GM18909 (cell line): ENCODE measurements around the gene GLS.

Experiments
- ATAC-seq: cut with Tn5 transposase; IDR thresholded peaks from one replicate; pipeline ENCODE4 v1.9.1; 2021; ENCODE audit warnings: mild to moderate bottlenecking; ENCODE audit not compliant: unreplicated experiment, poor library complexity

GLS gene

GRCh38 chr2:190964170-190964795, 83.7 kb downstream of the GLS start:
- no peak for ATAC-seq

GRCh38 chr2:190965580-190966222, 85.1 kb downstream of the GLS start:
- no peak for ATAC-seq

GRCh38 chr2:190968522-190968921, 87.9 kb downstream of the GLS start:
- ATAC-seq = no peak

GRCh38 chr2:190970160-190970559, 89.5 kb downstream of the GLS start:
- no peak for ATAC-seq

GRCh38 chr2:190970873-190971506, 90.4 kb downstream of the GLS start:
- no peak for ATAC-seq

- no peak for ATAC-seq
These were observed 91.6 kb downstream of the GLS start for GRCh38 chr2:190972213-190972612.

- ATAC-seq = no peak
These were observed 92.2 kb downstream of the GLS start for GRCh38 chr2:190972846-190973245.

- no peak for ATAC-seq
These were observed 92.6 kb downstream of the GLS start for GRCh38 chr2:190973262-190973661.

GRCh38 chr2:190973726-190974628, 93.4 kb downstream of the GLS start:
- no peak for ATAC-seq

- ATAC-seq = no peak
These were observed 94.2 kb downstream of the GLS start for GRCh38 chr2:190974629-190975361.

- ATAC-seq = no peak
These were observed 95.9 kb downstream of the GLS start for GRCh38 chr2:190976521-190976920.

GRCh38 chr2:190977505-190977904, 96.9 kb downstream of the GLS start:
- no peak for ATAC-seq

- ATAC-seq = no peak
These were observed 97.9 kb downstream of the GLS start for GRCh38 chr2:190978389-190979053.

GRCh38 chr2:190979906-190980629, 99.4 kb downstream of the GLS start:
- no peak for ATAC-seq

GRCh38 chr2:190980630-190981209, 100.1 kb downstream of the GLS start:
- no peak for ATAC-seq

GRCh38 chr2:190981333-190981732, 100.7 kb downstream of the GLS start:
- ATAC-seq = no peak

GRCh38 chr2:190981733-190982132, 101.1 kb downstream of the GLS start:
- no peak for ATAC-seq

- ATAC-seq = no peak
These were observed 101.8 kb downstream of the GLS start for GRCh38 chr2:190982262-190983034.
